HG03064 (cell line): ENCODE data around the gene CAMTA1.

Experiments used
- ATAC-seq: cut with Tn5 transposase; IDR thresholded peaks from one replicate; pipeline ENCODE4 v1.9.1; 2021; ENCODE audit warnings: low read depth; ENCODE audit not compliant: unreplicated experiment

Gene CAMTA1

DNA sequence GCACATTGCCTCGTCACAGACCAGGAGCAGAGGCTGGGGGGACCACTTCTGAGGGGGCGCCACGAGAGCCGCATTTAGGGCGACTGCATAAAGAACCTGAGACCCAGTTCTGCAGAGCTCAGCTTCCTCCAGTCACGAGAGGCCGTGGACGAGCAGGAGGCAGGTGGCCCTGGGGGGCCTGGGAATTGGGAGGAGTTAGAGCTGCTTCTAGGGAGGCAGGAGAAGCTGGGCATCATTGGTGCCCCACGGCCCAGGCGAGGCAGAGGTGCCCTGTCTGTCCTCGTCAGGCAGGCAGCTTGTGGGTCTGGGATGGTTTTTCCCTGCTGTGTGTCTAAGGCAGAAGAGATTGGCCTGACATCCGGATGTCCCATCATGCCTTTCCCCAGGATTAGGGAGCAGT lies 389.3 kb downstream of the CAMTA1 start:
- no peak for ATAC-seq

- no peak for ATAC-seq
Measured at GRCh38 chr1:7174980-7175906, 390.0 kb downstream of the CAMTA1 start.

DNA sequence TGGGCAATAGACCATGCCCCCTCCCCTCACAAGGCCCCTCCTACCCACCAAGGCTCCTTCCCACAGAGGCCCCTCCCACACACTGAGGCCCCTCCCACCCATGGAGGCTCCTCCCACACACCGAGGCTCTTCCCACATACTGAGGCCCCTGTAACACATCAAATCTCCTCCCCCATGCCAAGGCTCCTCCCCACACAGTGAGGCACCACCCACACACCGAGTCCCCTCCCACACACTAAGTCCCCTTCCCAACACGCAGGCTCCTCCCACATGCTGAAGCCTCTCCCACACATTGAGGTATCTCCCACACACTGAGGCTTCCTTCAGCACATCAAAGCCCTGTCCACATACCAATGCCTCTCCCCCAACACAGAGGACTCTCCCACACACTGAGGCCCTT lies 391.8 kb downstream of the CAMTA1 start:
- no peak for ATAC-seq

DNA sequence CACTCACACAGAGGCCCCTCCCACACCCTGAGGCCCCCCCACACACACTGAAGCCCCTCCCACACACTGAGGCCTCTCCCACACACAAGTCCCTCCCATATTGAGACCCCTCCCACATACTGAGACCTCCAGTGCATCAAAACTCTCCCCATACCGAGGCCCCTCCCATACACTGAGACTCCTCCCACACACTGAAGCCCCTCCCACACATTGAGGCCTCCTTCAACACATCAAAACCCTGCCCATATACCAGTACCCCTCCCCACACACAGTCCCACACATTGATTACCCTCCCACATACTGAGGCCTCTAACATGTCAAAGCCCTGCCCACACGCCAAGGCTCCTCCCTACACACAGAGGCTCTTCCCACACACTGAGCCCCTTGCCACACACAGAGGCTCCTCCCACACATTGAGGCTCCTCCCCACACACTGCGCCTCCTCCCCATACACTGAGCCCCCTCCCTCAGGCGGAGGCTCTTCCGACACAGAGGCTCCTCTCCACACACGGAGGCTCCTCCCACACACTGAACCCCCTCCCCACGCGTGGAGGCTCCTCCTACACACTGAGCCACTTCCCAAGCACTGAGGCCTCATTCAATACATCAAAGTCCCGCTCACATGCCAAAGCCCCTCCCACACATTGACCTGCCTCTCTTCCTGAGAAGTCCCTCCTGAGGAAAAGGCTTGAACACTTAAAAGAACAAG lies 392.3 kb downstream of the CAMTA1 start:
- no peak for ATAC-seq

DNA sequence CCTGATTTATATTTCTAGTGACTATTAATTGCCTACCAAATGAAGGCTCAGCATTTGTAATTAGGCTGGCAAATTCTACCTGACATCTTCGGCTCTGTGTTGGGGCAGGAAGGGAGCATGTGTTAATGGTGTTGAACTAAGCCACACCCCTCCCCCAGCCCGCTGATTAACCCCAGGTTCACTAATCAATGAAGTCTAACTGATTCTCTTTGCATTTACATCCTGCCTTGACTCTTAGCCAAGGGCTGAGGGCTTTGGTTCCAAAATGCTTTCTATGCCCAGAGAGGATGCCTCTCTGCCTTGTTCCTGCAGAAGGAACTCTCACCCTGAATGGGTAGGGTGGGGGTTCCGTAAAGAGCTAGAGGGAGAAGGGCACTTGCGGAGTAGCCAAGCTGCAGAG lies 393.1 kb downstream of the CAMTA1 start:
- no peak for ATAC-seq

GRCh38 chr1:7178741-7179140 lies 393.5 kb downstream of the CAMTA1 start:
- no peak for ATAC-seq

DNA sequence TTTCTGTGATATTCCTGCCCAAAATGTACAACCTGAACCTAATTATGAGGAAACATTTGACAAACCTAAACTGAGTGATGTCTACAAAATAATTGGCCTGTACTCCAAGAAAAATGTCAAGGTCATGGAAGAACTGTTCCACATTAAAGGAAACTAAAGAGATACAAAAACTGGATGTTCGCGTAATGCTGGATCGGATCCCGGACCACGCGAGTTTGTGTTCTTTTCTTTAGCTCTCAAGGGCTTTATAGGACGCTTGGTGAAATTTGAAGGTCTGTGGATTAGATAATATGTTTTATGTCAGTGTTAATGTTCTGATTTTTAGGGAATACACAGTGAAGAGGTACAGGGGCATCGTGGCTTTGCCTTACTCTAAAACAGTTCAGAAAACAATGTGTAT lies 400.5 kb downstream of the CAMTA1 start:
- no peak for ATAC-seq

- ATAC-seq = no peak
Measured at GRCh38 chr1:7186382-7187111, 401.3 kb downstream of the CAMTA1 start.

DNA sequence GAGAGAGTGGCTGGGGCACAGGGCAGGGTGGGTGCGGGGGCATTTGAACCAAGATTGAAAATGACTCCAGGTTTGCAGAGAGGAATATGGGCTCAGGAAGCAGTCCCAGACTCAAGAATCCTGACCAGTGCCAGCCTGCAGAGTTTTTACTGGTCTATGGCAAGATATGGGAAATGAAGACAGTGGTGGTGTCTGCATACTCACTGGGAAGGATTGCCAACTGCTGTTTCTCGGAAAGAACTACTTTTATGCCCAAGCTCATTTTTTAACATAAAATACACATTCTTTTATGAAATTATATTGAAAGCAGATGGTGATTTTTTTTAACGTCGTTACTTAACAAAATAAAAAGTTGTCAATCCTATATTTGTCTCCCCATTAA lies 401.8 kb downstream of the CAMTA1 start:
- no peak for ATAC-seq

- no peak for ATAC-seq
Measured at GRCh38 chr1:7190261-7190660, 405.0 kb downstream of the CAMTA1 start.

- ATAC-seq = no peak
Measured at GRCh38 chr1:7192453-7192852, 407.2 kb downstream of the CAMTA1 start.

GRCh38 chr1:7196036-7196911 lies 411.0 kb downstream of the CAMTA1 start:
- ATAC-seq = no peak

- no peak for ATAC-seq
Measured at GRCh38 chr1:7198664-7199063, 413.4 kb downstream of the CAMTA1 start.

GRCh38 chr1:7199077-7199779 lies 414.0 kb downstream of the CAMTA1 start:
- no peak for ATAC-seq

GRCh38 chr1:7207875-7208646 lies 422.8 kb downstream of the CAMTA1 start:
- ATAC-seq = no peak

DNA sequence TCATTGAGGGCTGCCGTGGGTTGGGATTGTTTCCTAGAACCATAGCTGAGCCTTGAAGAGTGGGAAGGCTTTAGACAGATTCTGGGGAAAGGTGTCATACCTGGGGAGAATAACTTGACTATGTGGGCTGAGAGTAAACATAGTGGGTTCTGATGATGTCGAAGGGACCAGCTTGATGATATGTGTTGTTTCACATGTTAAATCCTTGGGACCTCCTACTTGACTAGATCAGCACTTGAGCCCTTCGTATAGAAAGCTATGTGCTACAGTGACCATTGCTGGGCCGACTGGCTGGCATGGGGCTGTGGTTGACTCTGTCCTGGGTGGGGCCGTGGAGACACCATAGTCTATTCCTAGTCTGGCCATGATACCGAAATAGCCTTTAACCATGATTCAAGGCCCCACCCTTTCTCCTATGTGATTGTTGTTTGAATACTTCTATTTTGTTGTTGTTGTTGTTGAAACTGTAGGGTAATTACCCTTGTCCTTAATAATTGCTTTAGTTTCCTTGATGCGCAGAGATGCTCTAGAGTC lies 423.5 kb downstream of the CAMTA1 start:
- no peak for ATAC-seq

- ATAC-seq = no peak
Measured at GRCh38 chr1:7209336-7209735, 424.1 kb downstream of the CAMTA1 start.

DNA sequence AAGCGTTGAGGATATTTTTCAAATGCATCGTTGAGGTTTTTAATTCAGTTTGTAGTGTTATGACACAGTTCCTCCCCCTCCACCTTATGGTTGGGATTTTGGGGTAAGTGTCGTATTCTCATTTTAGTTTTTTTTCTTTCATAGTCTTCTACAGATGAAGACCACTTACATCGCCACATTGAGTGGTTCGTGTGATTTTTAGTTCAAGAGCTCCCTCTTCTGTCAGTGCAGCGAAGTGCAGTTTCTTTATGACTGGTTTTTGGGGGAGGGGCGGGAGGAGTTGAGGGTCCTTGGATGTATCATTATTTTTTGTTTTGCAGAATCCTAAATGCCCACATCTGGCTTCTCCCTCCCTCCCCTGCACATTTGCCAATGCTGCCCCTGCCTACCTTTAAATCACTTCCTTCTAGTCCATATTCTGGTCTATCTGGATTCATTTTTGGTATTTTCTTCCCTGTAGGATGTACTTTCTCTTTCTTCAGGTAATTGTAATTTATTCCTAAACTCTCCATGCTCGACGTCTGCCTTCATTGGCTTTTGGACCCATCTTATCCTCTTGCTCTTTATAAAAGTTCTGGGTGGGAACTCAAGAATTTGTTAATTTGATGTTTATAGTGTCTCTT lies 433.1 kb downstream of the CAMTA1 start:
- no peak for ATAC-seq
